ENCODE measurements around the gene C1R.

DNA sequence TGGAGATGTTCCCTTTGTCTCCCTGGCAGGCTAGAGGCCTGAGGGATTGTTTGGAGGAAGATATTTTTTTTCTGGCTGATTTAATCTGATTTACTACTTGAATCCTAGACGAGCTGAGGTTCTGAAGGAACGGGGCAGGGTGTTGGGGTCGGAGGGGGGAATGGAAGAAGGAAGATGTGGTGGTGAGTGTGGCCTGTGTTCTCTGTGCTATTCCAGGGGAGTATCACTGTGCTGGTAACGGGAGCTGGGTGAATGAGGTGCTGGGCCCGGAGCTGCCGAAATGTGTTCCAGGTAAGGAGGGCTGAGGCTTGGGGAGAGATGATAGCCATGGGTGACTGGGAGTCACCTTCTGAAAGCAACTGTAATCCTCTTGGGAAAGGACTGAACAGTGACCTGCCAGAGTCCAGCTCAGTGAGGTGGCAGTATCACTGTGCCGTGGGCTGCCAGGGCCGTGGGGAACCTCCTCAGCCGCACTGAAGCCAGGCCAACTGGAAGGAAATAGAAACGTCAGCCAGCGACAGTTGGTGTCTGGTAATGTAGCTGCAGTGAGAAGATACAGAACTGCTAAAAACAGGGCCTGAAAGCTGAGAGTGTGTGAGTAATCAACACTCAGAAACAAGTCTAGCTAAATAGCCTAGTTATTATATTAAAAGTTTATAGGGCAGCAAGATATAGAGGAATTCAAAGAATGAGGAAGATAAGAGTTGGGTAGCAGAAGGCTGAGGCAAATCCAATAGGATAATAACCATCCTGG is 23.8 kb downstream of the C1R start:
- TF ChIP-seq, protein P1, sequence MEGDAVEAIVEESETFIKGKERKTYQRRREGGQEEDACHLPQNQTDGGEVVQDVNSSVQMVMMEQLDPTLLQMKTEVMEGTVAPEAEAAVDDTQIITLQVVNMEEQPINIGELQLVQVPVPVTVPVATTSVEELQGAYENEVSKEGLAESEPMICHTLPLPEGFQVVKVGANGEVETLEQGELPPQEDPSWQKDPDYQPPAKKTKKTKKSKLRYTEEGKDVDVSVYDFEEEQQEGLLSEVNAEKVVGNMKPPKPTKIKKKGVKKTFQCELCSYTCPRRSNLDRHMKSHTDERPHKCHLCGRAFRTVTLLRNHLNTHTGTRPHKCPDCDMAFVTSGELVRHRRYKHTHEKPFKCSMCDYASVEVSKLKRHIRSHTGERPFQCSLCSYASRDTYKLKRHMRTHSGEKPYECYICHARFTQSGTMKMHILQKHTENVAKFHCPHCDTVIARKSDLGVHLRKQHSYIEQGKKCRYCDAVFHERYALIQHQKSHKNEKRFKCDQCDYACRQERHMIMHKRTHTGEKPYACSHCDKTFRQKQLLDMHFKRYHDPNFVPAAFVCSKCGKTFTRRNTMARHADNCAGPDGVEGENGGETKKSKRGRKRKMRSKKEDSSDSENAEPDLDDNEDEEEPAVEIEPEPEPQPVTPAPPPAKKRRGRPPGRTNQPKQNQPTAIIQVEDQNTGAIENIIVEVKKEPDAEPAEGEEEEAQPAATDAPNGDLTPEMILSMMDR (IDR thresholded peaks at IDR 0.05; ENCODE audit: low read length) = no peak
- no peak for TF ChIP-seq EZH2 (IDR thresholded peaks at IDR 0.05; ENCODE audit: borderline replicate concordance, low read length)
